CD4-positive, alpha-beta T cell (primary cell): ENCODE measurements around the gene TRMT61A. TPM values are rescaled to one million over a fixed set of nuclear protein-coding genes. Genes with fewer than 3 reads are reported as not detected.

Experiments used
- ATAC-seq: fragments of 200-7000 bp; cut with Tn5 transposase; one replicate; pipeline ENCODE4 v1.10.0; 2022; ENCODE audit warnings: mild to moderate bottlenecking; ENCODE audit not compliant: poor library complexity
- CTCF ChIA-PET: fragments of 350-600 bp; sonication (Branson Sonifier 250); formaldehyde crosslinking; loops from one replicate; lab custom pipeline; 2021; ENCODE audit warnings: antibody characterized with exemption, inconsistent platforms; lab: Charles Lee
- POLR2A ChIA-PET: fragments of 350-600 bp; sonication (Branson Sonifier 250); formaldehyde crosslinking; loops from one replicate; lab custom pipeline; 2021; ENCODE audit warnings: antibody characterized with exemption, inconsistent platforms; lab: Charles Lee
- DNase-seq, 14 experiments: peaks; one replicate each; pipeline ENCODE4 v3.0.0-alpha.2; 2013 to 2020; ENCODE audit warnings: mixed read lengths in 2 of 14
- H3K27ac ChIP-seq, 2 donors: one replicate each; pipeline versions ENCODE4 v1.5.1 to v1.7.0; 2013; ENCODE audit warnings: low read length in 2 of 2, low read depth in 1 of 2, mild to moderate bottlenecking in 1 of 2
- H3K27me3 ChIP-seq, 2 experiments: 1 replicate in 1 of 2; 2 replicates in 1 of 2; pipeline versions ENCODE4 v1.6.1 to v1.7.0; 2013; ENCODE audit warnings: low read length in 2 of 2, control low read depth in 1 of 2, mild to moderate bottlenecking in 1 of 2, moderate library complexity in 1 of 2; ENCODE audit not compliant: insufficient read depth in 2 of 2, control insufficient read depth in 1 of 2
- H3K36me3 ChIP-seq: one replicate; pipeline ENCODE4 v1.6.1; 2013; ENCODE audit warnings: low read length, control low read depth; ENCODE audit not compliant: insufficient read depth
- H3K4me1 ChIP-seq: one replicate; pipeline ENCODE4 v1.6.1; 2013; ENCODE audit warnings: low read length, control low read depth; ENCODE audit not compliant: insufficient read depth
- H3K4me3 ChIP-seq: one replicate; pipeline ENCODE4 v1.5.1; 2013; ENCODE audit warnings: mild to moderate bottlenecking, low read length, moderate library complexity
- H3K9me3 ChIP-seq, 2 experiments: 1 replicate in 1 of 2; 2 replicates in 1 of 2; pipeline versions ENCODE4 v1.6.1 to v1.7.0; 2013; ENCODE audit warnings: low read length in 2 of 2, mild to moderate bottlenecking in 2 of 2, control low read depth in 1 of 2, moderate library complexity in 1 of 2; ENCODE audit not compliant: control insufficient read depth in 1 of 2, insufficient read depth in 1 of 2
- H3K27ac Mint-ChIP-seq: one replicate; pipeline ENCODE4 v1.8.0; 2020; ENCODE audit warnings: mixed read lengths
- H3K27me3 Mint-ChIP-seq: one replicate; pipeline ENCODE4 v1.8.0; 2021; ENCODE audit warnings: mixed read lengths
- H3K36me3 Mint-ChIP-seq: one replicate; pipeline ENCODE4 v1.8.0; 2021; ENCODE audit warnings: low read depth, mixed read lengths
- H3K4me1 Mint-ChIP-seq: one replicate; pipeline ENCODE4 v1.8.0; 2021; ENCODE audit warnings: low read depth, mixed read lengths
- H3K4me3 Mint-ChIP-seq: one replicate; pipeline ENCODE4 v1.8.0; 2020; ENCODE audit warnings: mild to moderate bottlenecking, mixed read lengths
- H3K9me3 Mint-ChIP-seq: one replicate; pipeline ENCODE4 v1.8.0; 2020; ENCODE audit warnings: mixed read lengths
- intact Hi-C, 2 experiments: fragments of 100-400 bp; cut with DNase I in 1 of 2; cut with micrococcal nuclease in 1 of 2; formaldehyde crosslinking; loops; one replicate each; pipeline versions ENCODE4 v1.15.1 to v1.9.0; 2023 to 2025; cut with DNase I, micrococcal nuclease
- polyA plus RNA-seq, 2 donors: library from polyadenylated mRNA; unstranded; fragments of 120-200 nt; gene quantifications; one replicate each; pipeline ENCODE4 v1.2.1, GENCODE V29; 2013
- total RNA-seq, 174 experiments: library from RNA in 2 of 174; stranded (reverse) in 2 of 174; gene quantifications; one replicate each; pipeline ENCODE4 v1.2.3 and lab custom pipeline; 2021 to 2026
- TF ChIP-seq, protein P1 (sequence below): fragments of 200-600 bp; IDR thresholded peaks from one replicate; pipeline ENCODE4 v1.8.0; 2022; ENCODE audit warnings: antibody characterized with exemption, mild to moderate bottlenecking

The TRMT61A gene
- total RNA-seq (1 to 10 TPM; 9.2 to 9.8 TPM), total RNA-seq (lab: John Stamatoyannopoulos, UW) (11.8 to 183 (median 29.9) reads per million in 172 experiments)
- 6.3 TPM for polyA plus RNA-seq (2013, experiment 1 of 2)
- 6.3 TPM for polyA plus RNA-seq (2013, experiment 2 of 2)

DNA sequence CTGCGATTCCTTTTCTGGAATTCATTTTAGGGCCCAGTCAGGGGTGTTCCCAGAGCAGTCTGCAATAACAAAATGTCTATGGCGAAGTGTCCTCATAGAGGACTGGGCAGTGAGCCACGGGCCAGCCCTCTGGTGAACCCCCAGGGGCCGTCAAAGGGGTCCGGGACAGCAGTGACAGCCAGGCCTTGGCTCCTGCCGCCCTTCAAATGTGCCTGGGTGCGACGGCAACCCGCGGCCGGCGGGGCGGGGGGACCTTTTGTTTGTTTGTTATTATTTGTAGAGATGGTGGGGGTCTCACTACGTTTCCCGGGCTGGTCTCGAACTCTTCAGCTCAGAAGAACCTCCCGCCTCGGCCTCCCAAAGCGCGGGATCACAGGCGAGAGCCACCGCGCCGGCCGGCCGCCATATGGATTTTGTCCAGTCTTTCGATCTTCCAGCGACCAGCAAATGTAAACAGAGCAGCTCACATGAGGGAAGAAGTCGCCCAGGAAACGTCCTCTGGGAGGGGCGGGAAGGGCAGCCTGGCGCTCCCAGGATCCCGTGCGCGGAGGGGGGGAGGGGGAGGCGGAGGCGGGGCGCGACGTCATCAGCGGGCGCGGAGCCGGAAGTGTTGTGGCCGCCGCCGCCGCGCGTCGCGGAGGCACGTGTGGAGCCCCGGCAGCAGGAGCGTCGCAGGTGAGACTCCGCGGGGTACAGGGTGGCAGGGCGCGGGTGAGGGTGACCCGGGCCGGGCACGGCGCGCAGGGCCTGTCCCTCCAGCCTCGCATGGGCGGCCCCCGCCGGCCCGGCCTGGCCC, at the start of gene TRMT61A:
TRMT61A (plus strand) TSS at position 610 of the 796 bp plus-strand sequence. CDS start 783 bp downstream, outside the sequence.
- intact Hi-C loops = loop anchor here (1.0 to 5.0 kb wide), 4 partner anchors 34 to 144 kb away; partner anchors contain the start of genes BAG5 (in 2 of the 2), COA8 (in 2 of the 2), KLC1 (in 1 of the 2) and MARK3 (in 1 of the 2)
- peak within 1 kb of the TSS; percentile 92 for H3K27ac Mint-ChIP-seq
- CTCF ChIA-PET = interaction anchor here (1.4 to 1.8 kb wide), 2 partner anchors 10 kb away, joined by 3 to 7 read pairs; no protein-coding TSS in a partner anchor
- peaks cover 0 to 5% of the 10 kb centered on the region in 2 experiments for H3K9me3 ChIP-seq
- peaks cover 4% of the 10 kb centered on the region for H3K27me3 Mint-ChIP-seq
- H3K27ac ChIP-seq = peak within 1 kb of the TSS; percentile 61 to 77
- no peaks in the 10 kb centered on the region for H3K9me3 Mint-ChIP-seq
- ATAC-seq = peak; percentile 91
- peak within 1 kb of the TSS; percentile 93 for H3K4me3 ChIP-seq
- no peaks in the 10 kb centered on the region for H3K27me3 ChIP-seq
- POLR2A ChIA-PET = interaction anchor here (0.7 to 2.5 kb wide), 4 partner anchors 10 to 33 kb away, joined by 3 to 17 read pairs (median 6); partner anchors contain the start of genes BAG5 and COA8
- peak; percentile 63 to 92 (median 74) for DNase-seq
- peaks cover 8% of the 10 kb centered on the region for H3K36me3 Mint-ChIP-seq
- H3K4me3 Mint-ChIP-seq = peak within 1 kb of the TSS; percentile 96
- H3K36me3 ChIP-seq = peaks cover 10% of the 10 kb centered on the region
- peaks cover 36% of the 10 kb centered on the region for H3K4me1 Mint-ChIP-seq
- peaks cover 45% of the 10 kb centered on the region for H3K4me1 ChIP-seq
- TF ChIP-seq, protein P1, sequence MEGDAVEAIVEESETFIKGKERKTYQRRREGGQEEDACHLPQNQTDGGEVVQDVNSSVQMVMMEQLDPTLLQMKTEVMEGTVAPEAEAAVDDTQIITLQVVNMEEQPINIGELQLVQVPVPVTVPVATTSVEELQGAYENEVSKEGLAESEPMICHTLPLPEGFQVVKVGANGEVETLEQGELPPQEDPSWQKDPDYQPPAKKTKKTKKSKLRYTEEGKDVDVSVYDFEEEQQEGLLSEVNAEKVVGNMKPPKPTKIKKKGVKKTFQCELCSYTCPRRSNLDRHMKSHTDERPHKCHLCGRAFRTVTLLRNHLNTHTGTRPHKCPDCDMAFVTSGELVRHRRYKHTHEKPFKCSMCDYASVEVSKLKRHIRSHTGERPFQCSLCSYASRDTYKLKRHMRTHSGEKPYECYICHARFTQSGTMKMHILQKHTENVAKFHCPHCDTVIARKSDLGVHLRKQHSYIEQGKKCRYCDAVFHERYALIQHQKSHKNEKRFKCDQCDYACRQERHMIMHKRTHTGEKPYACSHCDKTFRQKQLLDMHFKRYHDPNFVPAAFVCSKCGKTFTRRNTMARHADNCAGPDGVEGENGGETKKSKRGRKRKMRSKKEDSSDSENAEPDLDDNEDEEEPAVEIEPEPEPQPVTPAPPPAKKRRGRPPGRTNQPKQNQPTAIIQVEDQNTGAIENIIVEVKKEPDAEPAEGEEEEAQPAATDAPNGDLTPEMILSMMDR = no peak

DNA sequence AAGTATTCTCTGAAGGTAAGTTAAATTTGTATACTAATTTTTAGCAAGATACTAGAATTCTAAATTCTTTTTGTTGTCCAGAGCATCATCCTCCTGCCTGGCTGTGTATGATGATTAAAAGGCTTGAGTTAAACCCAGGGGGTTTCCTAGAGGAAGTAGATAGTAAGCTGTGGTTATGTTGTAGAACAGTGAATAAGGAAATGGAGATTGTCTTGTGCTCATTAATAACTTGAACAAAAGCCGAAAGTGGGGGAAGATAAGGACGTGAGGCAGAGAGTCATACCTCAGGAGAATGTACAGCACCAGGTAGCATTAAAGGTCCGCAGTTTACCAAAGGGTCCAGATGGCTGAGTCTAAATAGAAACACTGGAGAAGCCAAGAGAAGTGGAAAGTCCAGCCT, 48.4 kb upstream of the TRMT61A start:
- CTCF ChIA-PET = interaction anchor here (0.8 to 0.9 kb wide), 2 partner anchors 20 to 38 kb away, joined by 3 read pairs; no protein-coding TSS in a partner anchor
- Mint-ChIP-seq H3K27me3 (no peaks in the 10 kb centered on the region), H3K36me3 (peaks cover 75% of the 10 kb centered on the region), H3K4me3 (no peak overlapping the region), H3K27ac (peak overlapping the region; percentile 49), H3K4me1 (peaks cover 17% of the 10 kb centered on the region), H3K9me3 (no peaks in the 10 kb centered on the region)
- Histone ChIP-seq H3K27ac (no peak overlapping the region), H3K36me3 (peaks cover 53% of the 10 kb centered on the region), H3K27me3 (no peaks in the 10 kb centered on the region), H3K4me1 (peaks cover 6% of the 10 kb centered on the region), H3K4me3 (no peak overlapping the region), H3K9me3 (no peaks in the 10 kb centered on the region)
- POLR2A ChIA-PET = no interaction called here
- TF ChIP-seq, protein P1 = no peak
- ATAC-seq (peak; percentile 79), DNase-seq (peak in 3 of 14 experiments; percentile 30 to 53 (median 52))
- intact Hi-C loops = no loop called here

DNA sequence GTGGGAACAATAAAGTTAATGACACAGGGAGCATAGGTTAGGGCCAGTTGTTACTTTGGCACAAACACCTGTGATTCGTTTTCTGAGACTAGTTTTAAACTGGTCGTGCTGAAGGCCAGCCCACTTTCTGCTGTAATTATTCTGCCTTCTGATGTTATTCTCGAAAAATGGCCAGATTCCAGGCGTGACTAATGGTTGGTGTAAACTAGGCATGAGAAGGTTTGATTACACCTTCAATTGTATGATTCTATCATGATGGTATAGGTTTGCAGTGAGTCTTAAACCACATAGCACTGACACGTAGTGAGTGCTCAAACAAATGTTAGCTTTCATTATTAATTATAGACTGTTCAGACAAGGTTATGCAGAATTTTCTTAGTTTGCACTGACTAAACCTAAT, 45.4 kb upstream of the TRMT61A start:
- Mint-ChIP-seq H3K27me3 (no peaks in the 10 kb centered on the region), H3K4me3 (no peak overlapping the region), H3K36me3 (peaks cover 68% of the 10 kb centered on the region), H3K27ac (no peak overlapping the region), H3K9me3 (no peaks in the 10 kb centered on the region), H3K4me1 (peaks cover 17% of the 10 kb centered on the region)
- ChIA-PET POLR2A (no interaction called here), CTCF (interaction anchor here (1.3 kb wide), 1 partner anchor 17 kb away, joined by 3 read pairs; no protein-coding TSS in a partner anchor)
- Histone ChIP-seq H3K9me3 (no peaks in the 10 kb centered on the region), H3K36me3 (peaks cover 45% of the 10 kb centered on the region), H3K27ac (no peak overlapping the region), H3K4me3 (no peak overlapping the region), H3K4me1 (peaks cover 6% of the 10 kb centered on the region), H3K27me3 (no peaks in the 10 kb centered on the region)
- TF ChIP-seq, protein P1 = no peak
- DNase-seq = no peak
- ATAC-seq = no peak
- intact Hi-C loops = no loop called here
